ENCODE results near the gene RPS16.

The RPS16 gene

GRCh38 chr19:39411081-39411831, 24.5 kb downstream of the RPS16 start:
- H3K36me3 Mint-ChIP-seq, result peaks cover 40 to 59% of the 10 kb centered on the region in 2 donors
- peak overlapping the region; percentile 99 for H3K27ac Mint-ChIP-seq
- ATAC-seq (replicated peaks) (no peak), DNase-seq (no peak)
- H3K4me1 Mint-ChIP-seq, result peaks cover 47 to 69% of the 10 kb centered on the region in 2 donors
- no peaks in the 10 kb centered on the region for H3K9me3 Mint-ChIP-seq
- H3K4me3 Mint-ChIP-seq, result peak overlapping the region; percentile 96 to 97
- H3K27me3 Mint-ChIP-seq, result peaks cover 0 to 4% of the 10 kb centered on the region in 2 donors

GRCh38 chr19:39410831-39411080, 25.0 kb downstream of the RPS16 start:
- Mint-ChIP-seq H3K4me1 (peaks cover 49 to 74% of the 10 kb centered on the region in 2 donors), H3K36me3 (peaks cover 40 to 59% of the 10 kb centered on the region in 2 donors), H3K9me3 (no peaks in the 10 kb centered on the region), H3K27ac (peak overlapping the region; percentile 99), H3K27me3 (peaks cover 0 to 4% of the 10 kb centered on the region in 2 donors), H3K4me3 (peak overlapping the region; percentile 96 to 97)
- no peak for DNase-seq
- ATAC-seq (replicated peaks), result no peak

GRCh38 chr19:39410017-39410830, 25.5 kb downstream of the RPS16 start:
- peaks cover 0 to 4% of the 10 kb centered on the region in 2 donors for H3K27me3 Mint-ChIP-seq
- peaks cover 40 to 55% of the 10 kb centered on the region in 2 donors for H3K36me3 Mint-ChIP-seq
- DNase-seq, result peak; percentile 78
- peak overlapping the region; percentile 99 for H3K27ac Mint-ChIP-seq
- H3K9me3 Mint-ChIP-seq, result no peaks in the 10 kb centered on the region
- peaks cover 49 to 77% of the 10 kb centered on the region in 2 donors for H3K4me1 Mint-ChIP-seq
- peak overlapping the region; percentile 96 to 97 for H3K4me3 Mint-ChIP-seq
- ATAC-seq (replicated peaks), result peak; percentile 41 to 44

- Mint-ChIP-seq H3K27ac (peak overlapping the region; percentile 99), H3K36me3 (peaks cover 38 to 47% of the 10 kb centered on the region in 2 donors), H3K4me3 (peak overlapping the region; percentile 96 to 97), H3K9me3 (no peaks in the 10 kb centered on the region), H3K4me1 (peaks cover 45 to 77% of the 10 kb centered on the region in 2 donors), H3K27me3 (peaks cover 0 to 4% of the 10 kb centered on the region in 2 donors)
- peak; percentile 2 to 8 for ATAC-seq (replicated peaks)
- DNase-seq, result peak; percentile 67
These were observed 26.3 kb downstream of the RPS16 start for GRCh38 chr19:39409208-39410016.

- Mint-ChIP-seq H3K36me3 (peaks cover 31 to 39% of the 10 kb centered on the region in 2 donors), H3K4me1 (peaks cover 43 to 77% of the 10 kb centered on the region in 2 donors), H3K27me3 (peaks cover 0 to 4% of the 10 kb centered on the region in 2 donors), H3K4me3 (peak overlapping the region; percentile 85 to 88), H3K9me3 (no peaks in the 10 kb centered on the region), H3K27ac (peak overlapping the region; percentile 99)
- ATAC-seq (replicated peaks) (no peak), DNase-seq (no peak)
These were observed 27.1 kb downstream of the RPS16 start for GRCh38 chr19:39408392-39409207.

- ATAC-seq (replicated peaks), result no peak
- Mint-ChIP-seq H3K4me3 (peak overlapping the region; percentile 85 to 88), H3K4me1 (peaks cover 44 to 82% of the 10 kb centered on the region in 2 donors), H3K9me3 (no peaks in the 10 kb centered on the region), H3K27ac (peak overlapping the region; percentile 99), H3K27me3 (peaks cover 0 to 4% of the 10 kb centered on the region in 2 donors), H3K36me3 (peaks cover 30 to 38% of the 10 kb centered on the region in 2 donors)
- no peak for DNase-seq
These were observed 27.9 kb downstream of the RPS16 start for GRCh38 chr19:39407660-39408391.

- peaks cover 0 to 4% of the 10 kb centered on the region in 2 donors for H3K27me3 Mint-ChIP-seq
- ATAC-seq (replicated peaks) (no peak), DNase-seq (no peak)
- peak overlapping the region; percentile 85 to 88 for H3K4me3 Mint-ChIP-seq
- H3K9me3 Mint-ChIP-seq, result no peaks in the 10 kb centered on the region
- peaks cover 30 to 38% of the 10 kb centered on the region in 2 donors for H3K36me3 Mint-ChIP-seq
- H3K4me1 Mint-ChIP-seq, result peaks cover 49 to 86% of the 10 kb centered on the region in 2 donors
- peak overlapping the region; percentile 99 for H3K27ac Mint-ChIP-seq
These were observed 28.4 kb downstream of the RPS16 start for GRCh38 chr19:39407410-39407659.

- peak; percentile 30 to 34 for ATAC-seq (replicated peaks)
- H3K9me3 Mint-ChIP-seq, result no peaks in the 10 kb centered on the region
- H3K36me3 Mint-ChIP-seq, result peaks cover 28 to 33% of the 10 kb centered on the region in 2 donors
- peaks cover 51 to 86% of the 10 kb centered on the region in 2 donors for H3K4me1 Mint-ChIP-seq
- H3K27me3 Mint-ChIP-seq, result no peaks in the 10 kb centered on the region
- DNase-seq, result peak; percentile 78
- H3K27ac Mint-ChIP-seq, result peak within 1 kb of the TSS; percentile 100
- H3K4me3 Mint-ChIP-seq, result peak within 1 kb of the TSS; percentile 85 to 88
These were observed 28.9 kb downstream of the RPS16 start, which contains the start of gene ZFP36 for GRCh38 chr19:39406656-39407409. Gene ZFP36, plus strand, starts transcription at chr19:39406847. Its CDS starts 58 bp downstream, at chr19:39406905.

GRCh38 chr19:39405958-39406655, 29.6 kb downstream of the RPS16 start:
- H3K4me1 Mint-ChIP-seq, result peaks cover 52 to 86% of the 10 kb centered on the region in 2 donors
- H3K27me3 Mint-ChIP-seq, result no peaks in the 10 kb centered on the region
- DNase-seq (peak; percentile 78), ATAC-seq (replicated peaks) (peak; percentile 8 to 17)
- no peaks in the 10 kb centered on the region for H3K9me3 Mint-ChIP-seq
- peaks cover 27 to 31% of the 10 kb centered on the region in 2 donors for H3K36me3 Mint-ChIP-seq
- H3K27ac Mint-ChIP-seq, result peak overlapping the region; percentile 90
- peak overlapping the region; percentile 85 to 88 for H3K4me3 Mint-ChIP-seq

- Mint-ChIP-seq H3K9me3 (no peaks in the 10 kb centered on the region), H3K27ac (peak overlapping the region; percentile 100), H3K36me3 (peaks cover 23 to 28% of the 10 kb centered on the region in 2 donors), H3K4me1 (peaks cover 51 to 85% of the 10 kb centered on the region in 2 donors), H3K27me3 (no peaks in the 10 kb centered on the region), H3K4me3 (peak overlapping the region; percentile 53 to 57)
- DNase-seq (no peak), ATAC-seq (replicated peaks) (no peak)
These were observed 30.3 kb downstream of the RPS16 start for GRCh38 chr19:39405261-39405957.

Measured in stimulated activated naive B cell treated with anti-CD40 and anti-IgM and Interleukin-4, amounts not matched to agents 10 μg/mL and 1 μg/mL and 100 μg/mL, for 72 hours (primary cell).